Spleen (tissue), 11 donors: ENCODE results near the gene MEAK7. TPM values are rescaled to one million over a fixed set of nuclear protein-coding genes. Genes with fewer than 3 reads are reported as not detected.
A peak's percentile ranks its signal among the peaks of the same experiment; 100 is the strongest.

ENCODE experiments used
- DNase-seq: peaks from one replicate; pipeline ENCODE4 v3.0.0-alpha.2; 2020
- H3K27ac ChIP-seq, 8 donors: fragments of 200-600 bp; sonication (generic) in 7 of 8; 1 replicate in 4 of 8; 2 replicates in 4 of 8; pipeline versions ENCODE4 v1.5.0 to v1.8.0; 2016 to 2021; ENCODE audit warnings: inconsistent platforms in 4 of 8, mild to moderate bottlenecking in 4 of 8, moderate library complexity in 1 of 8
- H3K27me3 ChIP-seq, 7 donors: fragments of 200-600 bp; sonication (generic) in 6 of 7; replicated peaks in 1 of 7; 1 replicate in 4 of 7; 2 replicates in 3 of 7; pipeline versions ENCODE4 v1.5.0 to v1.8.0; 2016 to 2021; ENCODE audit warnings: inconsistent platforms in 3 of 7, mild to moderate bottlenecking in 1 of 7
- H3K36me3 ChIP-seq, 6 donors: fragments of 200-600 bp; sonication (generic) in 5 of 6; 1 replicate in 4 of 6; 2 replicates in 2 of 6; pipeline versions ENCODE4 v1.5.0 to v1.8.0; 2016 to 2021; ENCODE audit warnings: inconsistent platforms in 2 of 6
- H3K4me1 ChIP-seq, 6 donors: fragments of 200-600 bp; sonication (generic) in 5 of 6; 1 replicate in 3 of 6; 2 replicates in 3 of 6; pipeline versions ENCODE4 v1.5.0 to v1.8.0; 2016 to 2021; ENCODE audit warnings: inconsistent platforms in 3 of 6
- H3K4me3 ChIP-seq, 8 donors: fragments of 200-600 bp; sonication (generic) in 7 of 8; 1 replicate in 4 of 8; 2 replicates in 4 of 8; pipeline versions ENCODE4 v1.5.0 to v1.8.0; 2016 to 2021; ENCODE audit warnings: inconsistent platforms in 4 of 8, mild to moderate bottlenecking in 4 of 8, moderate library complexity in 2 of 8
- H3K9me3 ChIP-seq, 8 donors: fragments of 200-600 bp; sonication (generic) in 7 of 8; 1 replicate in 4 of 8; 2 replicates in 4 of 8; pipeline versions ENCODE4 v1.5.0 to v1.8.0; 2016 to 2021; ENCODE audit warnings: inconsistent platforms in 4 of 8
- CTCF ChIP-seq, 11 experiments: fragments of 200-600 bp in 7 of 11; fragments of 450-650 bp in 4 of 11; sonication (generic) in 4 of 11; IDR thresholded peaks in 8 of 11; conservative IDR thresholded peaks in 3 of 11; 1 replicate in 7 of 11; 2 replicates in 4 of 11; pipeline versions ENCODE4 v1.4.0 to v1.8.0; 2016 to 2021; ENCODE audit warnings: antibody characterized with exemption in 11 of 11, inconsistent platforms in 4 of 11, mild to moderate bottlenecking in 1 of 11
- POLR2A ChIP-seq, 3 donors: fragments of 450-650 bp; IDR thresholded peaks; one replicate each; pipeline ENCODE4 v1.5.1; 2017; ENCODE audit warnings: antibody characterized with exemption in 3 of 3, mild to moderate bottlenecking in 1 of 3
- POLR2AphosphoS5 ChIP-seq, 3 donors: sonication (generic); formaldehyde crosslinking; IDR thresholded peaks; one replicate each; pipeline ENCODE4 v1.5.1; 2017; ENCODE audit warnings: antibody characterized with exemption in 3 of 3
- WGBS, 5 donors: extraction: QIAGEN DNeasy Blood & Tissue Kit in 3 of 5; methylation state at CpG; one replicate each; pipeline versions ENCODE4 v1.1.5 to v1.1.7; 2013 to 2018; 5-methylcytosine and 5-hydroxymethylcytosine counted together
- intact Hi-C: fragments of 100-400 bp; cut with DNase I; formaldehyde crosslinking; loops from one replicate; pipeline ENCODE4 v1.15.0; 2023; ENCODE audit warnings: low total_unique reads
- polyA plus RNA-seq, 3 donors: library from polyadenylated mRNA; stranded (reverse); fragments of 200-250 nt; gene quantifications; one replicate each; pipeline ENCODE4 v1.2.1, GENCODE V29; 2013
- total RNA-seq, 7 donors: library from RNA; depleted of rRNA in 3 of 7; stranded (reverse); fragments of >200 nt in 3 of 7; fragmentation: NEBNext Ultra II Directional in 4 of 7; extraction: Animal tissue kit (Norgen Biotek cat#: 25700) in 4 of 7; gene quantifications; one replicate each; pipeline versions ENCODE4 v1.1.0 to v1.2.1, GENCODE V29; 2016 to 2021
- donor health status: healthy with polysubstance abuse.
- donor health status: DM: no; HTN: no; CAD: no; lungs with moderate emphysema.
- donor health status: DM: no; HTN: no; CAD: no.
- donor health status: Bipolar disorder and iron deficiency.
- donor health status: healthy.
- donor health status: DM: no; HTN: no; CAD: no.
- donor health status: DM: yes; HTN: yes; CAD: no.

The MEAK7 gene
- total and polyA plus RNA-seq, 10 donors, result 1.5 to 14.9 (median 10.2) TPM

GRCh38 chr16:84514295-84514873 lies 9.9 kb upstream of the MEAK7 start:
- DNase-seq, result no peak
- H3K4me3 ChIP-seq, result peak overlapping the region in 2 of 8 donors; percentile 13 to 30

GRCh38 chr16:84513666-84514065 lies 9.2 kb upstream of the MEAK7 start:
- Histone ChIP-seq H3K9me3 (no peaks in the 10 kb centered on the region), H3K4me3 (no peak overlapping the region), H3K4me1 (peaks cover 9 to 69% (median 40%) of the 10 kb centered on the region in 6 donors), H3K27ac (peak overlapping the region in 7 of 8 donors; percentile 63 to 90 (median 82)), H3K36me3 (no peaks in the 10 kb centered on the region), H3K27me3 (no peaks in the 10 kb centered on the region)
- 77 to 93% (median 82%) methylated on average over 8 to 11 of the region's 11 CpGs for WGBS, 5 donors
- no peak for DNase-seq
- TF ChIP-seq CTCF (IDR thresholded peaks at IDR 0.05 in 8 of 11, conservative IDR thresholded peaks at IDR 0.05 in 3 of 11), result no peak
- TF ChIP-seq POLR2AphosphoS5 (IDR thresholded peaks at IDR 0.05), result no peak
- TF ChIP-seq POLR2A (IDR thresholded peaks at IDR 0.05), result no peak
- intact Hi-C loops, result loop anchor here (5.0 kb wide), 2 partner anchors 109 to 214 kb away; no protein-coding TSS in a partner anchor

More at GRCh38 chr16:84514295-84514873, 9.9 kb upstream of the MEAK7 start:
- Histone ChIP-seq H3K4me1 (peaks cover 9 to 77% (median 46%) of the 10 kb centered on the region in 6 donors), H3K27me3 (no peaks in the 10 kb centered on the region), H3K9me3 (no peaks in the 10 kb centered on the region), H3K36me3 (no peaks in the 10 kb centered on the region), H3K27ac (peak overlapping the region; percentile 63 to 90 (median 80))
- 56 to 65% (median 58%) methylated on average over 14 of the region's 14 CpGs for WGBS, 5 donors
- TF ChIP-seq CTCF (IDR thresholded peaks at IDR 0.05 in 8 of 11, conservative IDR thresholded peaks at IDR 0.05 in 3 of 11) (no peak), POLR2AphosphoS5 (IDR thresholded peaks at IDR 0.05) (no peak), POLR2A (IDR thresholded peaks at IDR 0.05) (no peak)
- intact Hi-C loops, result loop anchor here (5.0 kb wide), 2 partner anchors 108 to 213 kb away; no protein-coding TSS in a partner anchor

GRCh38 chr16:84513123-84513522 lies 8.7 kb upstream of the MEAK7 start:
- WGBS, 5 donors, result 81 to 90% (median 88%) methylated on average over 10 of the region's 10 CpGs
- no peak for DNase-seq
- Histone ChIP-seq H3K4me3 (no peak overlapping the region), H3K27me3 (no peaks in the 10 kb centered on the region), H3K36me3 (no peaks in the 10 kb centered on the region), H3K27ac (peak overlapping the region in 5 of 8 donors; percentile 78 to 90 (median 84)), H3K9me3 (no peaks in the 10 kb centered on the region), H3K4me1 (peaks cover 9 to 67% (median 40%) of the 10 kb centered on the region in 6 donors)
- intact Hi-C loops, result loop anchor here (5.0 kb wide), 2 partner anchors 109 to 214 kb away; no protein-coding TSS in a partner anchor
- TF ChIP-seq POLR2AphosphoS5 (IDR thresholded peaks at IDR 0.05) (no peak), CTCF (IDR thresholded peaks at IDR 0.05 in 8 of 11, conservative IDR thresholded peaks at IDR 0.05 in 3 of 11) (no peak), POLR2A (IDR thresholded peaks at IDR 0.05) (no peak)

GRCh38 chr16:84511831-84512230 lies 7.4 kb upstream of the MEAK7 start:
- H3K9me3 ChIP-seq, result no peaks in the 10 kb centered on the region

More at GRCh38 chr16:84511831-84512230, 7.4 kb upstream of the MEAK7 start:
- Histone ChIP-seq H3K36me3 (no peaks in the 10 kb centered on the region), H3K4me1 (peaks cover 9 to 71% (median 46%) of the 10 kb centered on the region in 6 donors), H3K4me3 (no peak overlapping the region), H3K27ac (peak overlapping the region in 1 of 8 donors; percentile 5), H3K27me3 (no peaks in the 10 kb centered on the region)
- DNase-seq, result no peak
- TF ChIP-seq POLR2AphosphoS5 (IDR thresholded peaks at IDR 0.05), result no peak
- no peak for TF ChIP-seq CTCF (IDR thresholded peaks at IDR 0.05 in 8 of 11, conservative IDR thresholded peaks at IDR 0.05 in 3 of 11)
- TF ChIP-seq POLR2A (IDR thresholded peaks at IDR 0.05), result no peak
- intact Hi-C loops, result loop anchor here (5.0 kb wide), 2 partner anchors 110 to 215 kb away; no protein-coding TSS in a partner anchor
- WGBS, 5 donors, result 75 to 80% (median 79%) methylated on average over 13 of the region's 13 CpGs
